Kidney (tissue), 14 donors: ENCODE measurements around the gene CCDC85A. TPM values are rescaled to one million over a fixed set of nuclear protein-coding genes. Genes with fewer than 3 reads are reported as not detected.

Experiments used
- DNase-seq, 5 donors: peaks; one replicate each; pipeline ENCODE4 v3.0.0-alpha.2; 2013 to 2020
- FAIRE-seq: peaks from 2 replicates; lab custom pipeline; 2012; peaks lifted over from hg19 to GRCh38; lab: Jason Lieb, UNC
- H3K27ac ChIP-seq, 2 donors: one replicate each; pipeline ENCODE4 v1.7.0; 2013; ENCODE audit warnings: low read depth in 2 of 2, low read length in 2 of 2, inconsistent platforms in 1 of 2
- H3K27me3 ChIP-seq: one replicate; pipeline ENCODE4 v1.7.1; 2013; ENCODE audit warnings: low read length, inconsistent platforms; ENCODE audit not compliant: control insufficient read depth, insufficient read depth
- H3K36me3 ChIP-seq, 3 donors: one replicate each; pipeline versions ENCODE4 v1.7.0 to v1.7.1; 2013; ENCODE audit warnings: low read length in 3 of 3, control low read depth in 1 of 3, inconsistent platforms in 1 of 3; ENCODE audit not compliant: insufficient read depth in 3 of 3, control insufficient read depth in 2 of 3
- H3K4me1 ChIP-seq, 3 donors: one replicate each; pipeline versions ENCODE4 v1.7.0 to v1.7.1; 2013; ENCODE audit warnings: low read length in 3 of 3, inconsistent platforms in 1 of 3, low read depth in 1 of 3; ENCODE audit not compliant: control insufficient read depth in 2 of 3, insufficient read depth in 2 of 3
- H3K4me3 ChIP-seq, 3 donors: one replicate each; pipeline versions ENCODE4 v1.7.0 to v1.8.1; 2013; ENCODE audit warnings: low read length in 3 of 3, control low read depth in 1 of 3, inconsistent platforms in 1 of 3
- H3K9ac ChIP-seq, 3 donors: one replicate each; pipeline versions ENCODE4 v1.7.0 to v1.7.1; 2013; ENCODE audit warnings: low read length in 3 of 3, control low read depth in 1 of 3, inconsistent platforms in 1 of 3
- H3K9me3 ChIP-seq, 3 donors: one replicate each; pipeline versions ENCODE4 v1.7.0 to v1.7.1; 2013; ENCODE audit warnings: low read length in 3 of 3, control low read depth in 1 of 3, inconsistent platforms in 1 of 3; ENCODE audit not compliant: control insufficient read depth in 2 of 3, insufficient read depth in 1 of 3
- intact Hi-C: fragments of 100-400 bp; cut with DNase I; formaldehyde crosslinking; loops from one replicate; pipeline ENCODE4 v1.11.1; 2022
- polyA plus RNA-seq: library from polyadenylated mRNA; stranded (reverse); fragments of 350-450 nt; fragmentation: Illumina TruSeq; extraction: RNeasy Lipid Tissue Mini Kit (QIAGEN cat#74804); gene quantifications from one replicate; pipeline ENCODE4 v1.2.3, GENCODE V29; 2014; ENCODE audit warnings: low read depth, low replicate concordance; ENCODE audit not compliant: insufficient read depth
- total RNA-seq: library from RNA; stranded (reverse); fragmentation: NEBNext Ultra II Directional; extraction: Animal tissue kit (Norgen Biotek cat#: 25700); gene quantifications from one replicate; pipeline ENCODE4 v1.2.1, GENCODE V29; 2021
- TF ChIP-seq, protein P1 (sequence below): IDR thresholded peaks from 3 replicates; pipeline ENCODE4 v1.5.1; 2012; ENCODE audit warnings: mild to moderate bottlenecking, moderate library complexity, borderline replicate concordance; ENCODE audit not compliant: insufficient read depth; ENCODE audit errors: extremely low read depth
- donor health status: control.
- donor health status: control.
- donor health status: control.
- donor health status: control.
- donor health status: control.
- donor health status: DM: yes; HTN: yes; CAD: no.
- donor health status: Normal renal cell carcinoma (clear cell type).

The CCDC85A gene
- total and polyA plus RNA-seq, 2 donors from 2014 or later, result 0.65 to 2.1 TPM

DNA sequence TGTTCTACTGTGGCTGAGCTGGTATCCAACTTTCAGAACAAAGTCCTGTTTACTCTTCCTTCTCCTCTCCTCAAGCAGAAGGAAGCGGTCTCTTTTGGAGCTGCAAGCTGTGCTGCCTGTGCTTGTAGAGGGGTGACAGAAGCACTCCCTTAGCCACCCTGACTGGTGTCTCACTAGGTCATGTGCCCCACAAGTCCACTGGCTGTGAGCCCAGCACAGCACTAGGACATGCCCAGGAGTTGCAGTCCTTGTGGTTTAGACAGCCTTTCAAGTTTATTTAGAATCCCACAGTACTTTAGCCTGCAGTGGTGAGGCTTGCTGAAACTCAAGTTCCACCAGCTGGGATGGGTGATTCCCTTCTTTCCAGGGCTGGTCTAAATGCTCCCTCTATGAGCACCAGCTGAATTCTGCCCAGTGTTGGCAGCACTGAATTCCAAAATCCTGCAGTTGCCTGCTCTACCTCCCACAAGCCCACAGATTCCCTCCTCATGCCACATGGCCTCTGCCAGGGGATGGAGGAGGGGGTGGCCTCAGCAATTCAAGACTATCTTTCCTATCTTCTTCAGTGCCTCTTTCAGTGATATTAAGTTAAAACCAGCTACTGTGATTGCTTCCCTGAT lies 61.2 kb downstream of the CCDC85A start:
- no peak for FAIRE-seq
- H3K9me3 ChIP-seq, result peaks cover 0 to 7% (median 0%) of the 10 kb centered on the region in 3 donors

DNA sequence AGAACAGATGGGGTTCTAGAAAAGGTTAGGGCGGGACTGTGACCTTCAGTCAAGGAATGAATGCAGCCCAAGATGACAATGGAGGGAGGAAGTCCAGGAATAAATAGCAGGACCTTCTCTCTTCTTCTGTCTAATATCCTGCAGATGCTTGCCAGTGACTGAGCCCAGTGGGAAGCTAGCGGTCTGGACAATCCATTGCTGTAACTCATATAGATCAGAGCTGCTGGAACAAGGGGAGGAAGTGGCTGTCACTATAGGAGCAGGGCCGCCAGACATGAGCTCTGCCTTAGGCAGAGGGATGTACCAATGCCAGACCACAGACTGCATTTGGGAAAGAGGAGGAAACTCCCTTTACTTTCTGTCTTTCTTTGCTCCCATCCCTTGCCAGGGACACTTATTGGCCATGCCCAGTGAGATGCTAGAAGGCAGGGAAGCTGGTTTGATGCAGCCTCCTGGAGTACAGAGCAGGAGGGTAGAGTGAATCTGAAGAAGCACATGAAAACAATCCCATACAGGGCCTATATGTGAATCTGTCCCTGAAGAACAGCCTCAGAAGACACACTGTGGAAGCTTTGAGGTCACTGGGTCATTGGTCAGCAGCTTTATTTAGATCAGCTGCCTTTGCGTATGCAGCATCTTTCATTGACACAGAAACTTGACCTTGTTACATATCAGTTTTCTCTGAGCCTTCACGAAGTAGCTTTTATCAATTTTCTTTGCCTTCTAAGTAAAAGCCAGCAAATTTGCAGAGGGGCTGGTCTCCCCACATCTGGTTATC lies 65.4 kb downstream of the CCDC85A start:
- Histone ChIP-seq H3K27ac (no peak overlapping the region), H3K36me3 (no peaks in the 10 kb centered on the region), H3K9ac (no peak overlapping the region), H3K4me1 (peaks cover 0 to 12% (median 4%) of the 10 kb centered on the region in 3 donors), H3K27me3 (no peaks in the 10 kb centered on the region), H3K4me3 (no peak overlapping the region), H3K9me3 (no peaks in the 10 kb centered on the region)
- TF ChIP-seq, protein P1, sequence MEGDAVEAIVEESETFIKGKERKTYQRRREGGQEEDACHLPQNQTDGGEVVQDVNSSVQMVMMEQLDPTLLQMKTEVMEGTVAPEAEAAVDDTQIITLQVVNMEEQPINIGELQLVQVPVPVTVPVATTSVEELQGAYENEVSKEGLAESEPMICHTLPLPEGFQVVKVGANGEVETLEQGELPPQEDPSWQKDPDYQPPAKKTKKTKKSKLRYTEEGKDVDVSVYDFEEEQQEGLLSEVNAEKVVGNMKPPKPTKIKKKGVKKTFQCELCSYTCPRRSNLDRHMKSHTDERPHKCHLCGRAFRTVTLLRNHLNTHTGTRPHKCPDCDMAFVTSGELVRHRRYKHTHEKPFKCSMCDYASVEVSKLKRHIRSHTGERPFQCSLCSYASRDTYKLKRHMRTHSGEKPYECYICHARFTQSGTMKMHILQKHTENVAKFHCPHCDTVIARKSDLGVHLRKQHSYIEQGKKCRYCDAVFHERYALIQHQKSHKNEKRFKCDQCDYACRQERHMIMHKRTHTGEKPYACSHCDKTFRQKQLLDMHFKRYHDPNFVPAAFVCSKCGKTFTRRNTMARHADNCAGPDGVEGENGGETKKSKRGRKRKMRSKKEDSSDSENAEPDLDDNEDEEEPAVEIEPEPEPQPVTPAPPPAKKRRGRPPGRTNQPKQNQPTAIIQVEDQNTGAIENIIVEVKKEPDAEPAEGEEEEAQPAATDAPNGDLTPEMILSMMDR, result no peak
- FAIRE-seq (no peak), DNase-seq (peak in 1 of 5 donors; percentile 5)
- intact Hi-C loops, result no loop called here

More for the DNA sequence above, 61.2 kb downstream of the CCDC85A start:
- no peak overlapping the region for H3K4me3 ChIP-seq
- no peaks in the 10 kb centered on the region for H3K36me3 ChIP-seq
- TF ChIP-seq, protein P1, result no peak
- H3K4me1 ChIP-seq, result peaks cover 0 to 5% (median 0%) of the 10 kb centered on the region in 3 donors
- H3K27ac ChIP-seq, result no peak overlapping the region
- H3K9ac ChIP-seq, result no peak overlapping the region
- H3K27me3 ChIP-seq, result no peaks in the 10 kb centered on the region
- DNase-seq, result no peak
- intact Hi-C loops, result no loop called here

DNA sequence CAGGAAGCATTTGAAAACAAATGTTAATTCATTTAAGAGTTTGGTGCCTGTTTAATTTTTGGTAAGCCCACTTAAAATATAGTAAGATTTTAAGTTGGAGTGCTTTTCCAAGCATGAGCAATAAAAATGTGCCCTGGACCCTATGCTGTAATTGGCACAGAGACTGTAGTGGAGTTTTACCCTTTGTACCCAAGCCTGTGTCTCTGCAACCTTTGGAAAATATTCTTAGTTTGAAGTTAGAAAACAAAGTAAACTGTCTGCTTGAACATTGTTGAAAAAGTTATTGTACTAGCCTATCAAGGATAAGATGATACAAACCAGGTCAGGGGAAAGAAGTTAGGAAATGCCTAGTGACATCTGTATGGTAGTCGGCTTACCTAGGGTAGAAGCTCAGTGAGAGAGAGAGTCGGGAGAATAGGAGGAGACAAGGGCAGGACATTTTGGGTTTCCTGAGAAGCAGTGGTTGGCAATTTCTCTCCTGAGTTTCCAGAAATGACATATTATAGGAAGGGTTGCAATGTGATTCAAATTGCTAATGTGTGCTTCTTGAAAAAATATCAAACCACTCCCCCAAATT lies 66.5 kb downstream of the CCDC85A start:
- intact Hi-C loops, result no loop called here
- Histone ChIP-seq H3K9ac (no peak overlapping the region), H3K4me1 (peaks cover 0 to 12% (median 4%) of the 10 kb centered on the region in 3 donors), H3K9me3 (no peaks in the 10 kb centered on the region), H3K27ac (peak overlapping the region in 1 of 2 donors; percentile 17), H3K4me3 (peak overlapping the region in 1 of 3 donors; percentile 12), H3K36me3 (no peaks in the 10 kb centered on the region), H3K27me3 (no peaks in the 10 kb centered on the region)
- FAIRE-seq (no peak), DNase-seq (no peak)
- TF ChIP-seq, protein P1, result no peak
